Trophoblast cell (in vitro differentiated cells and primary cell): ENCODE results near the gene TUNAR. TPM values are rescaled to one million over a fixed set of nuclear protein-coding genes. Genes with fewer than 3 reads are reported as not detected.
A peak's percentile ranks its signal among the peaks of the same experiment; 100 is the strongest.

ENCODE experiments used
- DNase-seq, 2 donors: peaks; one replicate each; pipeline ENCODE4 v3.0.0-alpha.2; 2016
- H2AFZ ChIP-seq: 2 replicates; pipeline ENCODE4 v1.6.1; 2013; ENCODE audit warnings: low read length, moderate library complexity, mild to moderate bottlenecking; ENCODE audit not compliant: insufficient read depth, poor library complexity
- H2AK5ac ChIP-seq: 2 replicates; pipeline ENCODE4 v1.6.1; 2013; ENCODE audit warnings: mild to moderate bottlenecking, low read length
- H2BK120ac ChIP-seq: 2 replicates; pipeline ENCODE4 v1.6.1; 2013; ENCODE audit warnings: low read length, mild to moderate bottlenecking, moderate library complexity; ENCODE audit not compliant: insufficient read depth, poor library complexity
- H2BK12ac ChIP-seq: 2 replicates; pipeline ENCODE4 v1.6.1; 2013; ENCODE audit warnings: mild to moderate bottlenecking, low read length, moderate library complexity
- H2BK5ac ChIP-seq: 2 replicates; pipeline ENCODE4 v1.6.1; 2013; ENCODE audit warnings: low read length, low read depth, moderate library complexity, mild to moderate bottlenecking; ENCODE audit not compliant: poor library complexity
- H3K14ac ChIP-seq: 2 replicates; pipeline ENCODE4 v1.6.1; 2013; ENCODE audit warnings: mild to moderate bottlenecking, low read length
- H3K18ac ChIP-seq: 2 replicates; pipeline ENCODE4 v1.6.1; 2013; ENCODE audit warnings: mild to moderate bottlenecking, low read length
- H3K23ac ChIP-seq: 2 replicates; pipeline ENCODE4 v1.6.1; 2013; ENCODE audit warnings: low read length
- H3K27ac ChIP-seq: 2 replicates; pipeline ENCODE4 v1.5.1; 2013; ENCODE audit warnings: low read depth, mild to moderate bottlenecking, inconsistent platforms, low read length, moderate library complexity
- H3K27me3 ChIP-seq: 2 replicates; pipeline ENCODE4 v1.6.1; 2013; ENCODE audit warnings: inconsistent platforms, mild to moderate bottlenecking, low read length, moderate library complexity; ENCODE audit not compliant: insufficient read depth
- H3K36me3 ChIP-seq, 2 experiments: 1 replicate in 1 of 2; 2 replicates in 1 of 2; pipeline ENCODE4 v1.6.1; 2013; ENCODE audit warnings: low read length in 2 of 2, mild to moderate bottlenecking in 2 of 2, moderate library complexity in 1 of 2; ENCODE audit not compliant: insufficient read depth in 2 of 2, control insufficient read depth in 1 of 2
- H3K4ac ChIP-seq: 2 replicates; pipeline ENCODE4 v1.6.1; 2013; ENCODE audit warnings: low read depth, mild to moderate bottlenecking, low read length, moderate library complexity
- H3K4me1 ChIP-seq, 2 experiments: 1 replicate in 1 of 2; 2 replicates in 1 of 2; pipeline ENCODE4 v1.6.1; 2013; ENCODE audit warnings: low read length in 2 of 2, mild to moderate bottlenecking in 2 of 2, moderate library complexity in 1 of 2; ENCODE audit not compliant: insufficient read depth in 2 of 2, control insufficient read depth in 1 of 2
- H3K4me2 ChIP-seq: 2 replicates; pipeline ENCODE4 v1.6.1; 2013; ENCODE audit warnings: inconsistent platforms, mild to moderate bottlenecking, low read length, moderate library complexity
- H3K4me3 ChIP-seq: 2 replicates; pipeline ENCODE4 v1.5.1; 2013; ENCODE audit warnings: mild to moderate bottlenecking, low read depth, low read length, inconsistent platforms
- H3K79me1 ChIP-seq: one replicate; pipeline ENCODE4 v1.6.1; 2013; ENCODE audit warnings: low read length
- H3K79me2 ChIP-seq: 2 replicates; pipeline ENCODE4 v1.6.1; 2013; ENCODE audit warnings: low read length, mild to moderate bottlenecking; ENCODE audit not compliant: control insufficient read depth, insufficient read depth, poor library complexity
- H3K9ac ChIP-seq: 2 replicates; pipeline ENCODE4 v1.6.1; 2013; ENCODE audit warnings: mild to moderate bottlenecking, low read length
- H3K9me3 ChIP-seq: 2 replicates; pipeline ENCODE4 v1.6.1; 2013; ENCODE audit warnings: low read depth, mild to moderate bottlenecking, control low read depth, inconsistent platforms, low read length; ENCODE audit not compliant: insufficient read depth
- H4K12ac ChIP-seq: 2 replicates; pipeline ENCODE4 v1.6.1; 2013; ENCODE audit warnings: low read depth, mild to moderate bottlenecking, low read length, moderate library complexity
- H4K8ac ChIP-seq: 2 replicates; pipeline ENCODE4 v1.6.1; 2013; ENCODE audit warnings: low read depth, mild to moderate bottlenecking, low read length, moderate library complexity
- H4K91ac ChIP-seq: one replicate; pipeline ENCODE4 v1.6.1; 2013; ENCODE audit warnings: low read depth, mild to moderate bottlenecking, low read length, moderate library complexity
- WGBS: extraction: QIAGEN DNeasy Blood & Tissue Kit; methylation state at CpG from one replicate; pipeline ENCODE4 v1.1.7; 2013; ENCODE audit warnings: missing lambda C conversion rate; ENCODE audit not compliant: insufficient read length, insufficient coverage; ENCODE audit errors: extremely low coverage; 5-methylcytosine and 5-hydroxymethylcytosine counted together
- polyA plus RNA-seq: library from polyadenylated mRNA; stranded (reverse); fragments of 200-250 nt; gene quantifications from 2 replicates; pipeline ENCODE4 v1.2.3, GENCODE V29; 2013

Gene TUNAR
- polyA plus RNA-seq, result 0.29 and 0.31 TPM in 2 replicates

- Histone ChIP-seq H3K79me1 (no peaks in the 10 kb centered on the region), H2AK5ac (no peak within 1 kb of the TSS)
- WGBS, result no CpG with 5 or more reads among the region's 70 CpGs
These were observed at the start of gene TUNAR for GRCh38 chr14:95876761-95877538. TSS of gene TUNAR (plus strand) at chr14:95876832.

GRCh38 chr14:95828649-95829265 is 47.9 kb upstream of the TUNAR start:
- Histone ChIP-seq H3K4ac (no peak overlapping the region), H3K18ac (no peak overlapping the region), H3K23ac (no peak overlapping the region), H2BK120ac (no peak overlapping the region), H3K4me1 (no peaks in the 10 kb centered on the region), H2BK12ac (no peak overlapping the region), H3K27me3 (no peaks in the 10 kb centered on the region), H2BK5ac (no peak overlapping the region), H3K27ac (no peak overlapping the region), H3K9ac (no peak overlapping the region), H3K79me1 (no peaks in the 10 kb centered on the region), H2AFZ (no peak overlapping the region), H3K36me3 (no peaks in the 10 kb centered on the region), H4K91ac (no peak overlapping the region), H4K8ac (no peak overlapping the region), H3K4me3 (no peak overlapping the region), H3K79me2 (no peaks in the 10 kb centered on the region), H4K12ac (no peak overlapping the region), H3K4me2 (no peak overlapping the region), H3K9me3 (peaks cover 5% of the 10 kb centered on the region), H3K14ac (no peak overlapping the region), H2AK5ac (no peak overlapping the region)
- WGBS, result no CpG with 5 or more reads among the region's 3 CpGs
- DNase-seq, result no peak

More at GRCh38 chr14:95876761-95877538, at the start of gene TUNAR:
- H4K8ac ChIP-seq, result no peak within 1 kb of the TSS
- H3K4me3 ChIP-seq, result peak within 1 kb of the TSS; percentile 65
- no peak within 1 kb of the TSS for H3K9ac ChIP-seq
- peaks cover 31% of the 10 kb centered on the region for H3K27me3 ChIP-seq
- no peak within 1 kb of the TSS for H4K91ac ChIP-seq
- H2AFZ ChIP-seq, result peak within 1 kb of the TSS; percentile 47
- no peak within 1 kb of the TSS for H4K12ac ChIP-seq
- H3K18ac ChIP-seq, result no peak within 1 kb of the TSS
- H2BK5ac ChIP-seq, result no peak within 1 kb of the TSS
- DNase-seq, result no peak
- H3K36me3 ChIP-seq, result no peaks in the 10 kb centered on the region
- H3K14ac ChIP-seq, result no peak within 1 kb of the TSS
- H3K79me2 ChIP-seq, result no peaks in the 10 kb centered on the region
- H2BK12ac ChIP-seq, result no peak within 1 kb of the TSS
- no peak within 1 kb of the TSS for H3K27ac ChIP-seq
- H3K4me1 ChIP-seq, result peaks cover 5 to 9% of the 10 kb centered on the region in 2 experiments
- no peak within 1 kb of the TSS for H2BK120ac ChIP-seq
- peak within 1 kb of the TSS; percentile 95 for H3K4me2 ChIP-seq
- H3K23ac ChIP-seq, result no peak within 1 kb of the TSS
- H3K9me3 ChIP-seq, result peaks cover 3% of the 10 kb centered on the region
- H3K4ac ChIP-seq, result no peak within 1 kb of the TSS

- Histone ChIP-seq H4K8ac (no peak overlapping the region), H2BK120ac (no peak overlapping the region), H3K79me1 (no peaks in the 10 kb centered on the region), H3K4me1 (no peaks in the 10 kb centered on the region), H3K4ac (no peak overlapping the region), H3K9ac (no peak overlapping the region), H2AFZ (no peak overlapping the region), H3K9me3 (peaks cover 5% of the 10 kb centered on the region), H3K18ac (no peak overlapping the region), H3K14ac (no peak overlapping the region), H3K79me2 (no peaks in the 10 kb centered on the region), H2BK5ac (no peak overlapping the region), H3K4me3 (no peak overlapping the region), H2AK5ac (no peak overlapping the region), H2BK12ac (no peak overlapping the region), H3K36me3 (no peaks in the 10 kb centered on the region), H4K12ac (no peak overlapping the region), H3K27me3 (no peaks in the 10 kb centered on the region), H3K23ac (no peak overlapping the region), H3K27ac (no peak overlapping the region), H4K91ac (no peak overlapping the region), H3K4me2 (no peak overlapping the region)
- WGBS, result no CpG with 5 or more reads among the region's 3 CpGs
- DNase-seq, result no peak
These were observed 47.3 kb upstream of the TUNAR start for GRCh38 chr14:95829321-95829720.

GRCh38 chr14:95830386-95830785 is 46.2 kb upstream of the TUNAR start:
- Histone ChIP-seq H3K79me2 (no peaks in the 10 kb centered on the region), H2BK12ac (no peak overlapping the region), H3K4me2 (no peak overlapping the region), H3K4me3 (no peak overlapping the region), H2BK120ac (no peak overlapping the region), H3K9ac (no peak overlapping the region), H4K8ac (no peak overlapping the region), H3K27ac (no peak overlapping the region), H2AFZ (no peak overlapping the region), H3K9me3 (peaks cover 5% of the 10 kb centered on the region), H2BK5ac (no peak overlapping the region), H3K23ac (no peak overlapping the region), H3K79me1 (no peaks in the 10 kb centered on the region), H4K12ac (no peak overlapping the region), H3K36me3 (no peaks in the 10 kb centered on the region), H3K18ac (no peak overlapping the region), H3K27me3 (no peaks in the 10 kb centered on the region), H3K14ac (no peak overlapping the region), H3K4ac (no peak overlapping the region), H2AK5ac (no peak overlapping the region), H4K91ac (no peak overlapping the region), H3K4me1 (peaks cover 0 to 2% of the 10 kb centered on the region in 2 experiments)
- no CpG with 5 or more reads among the region's 3 CpGs for WGBS
- DNase-seq, result no peak
